ENCODE data around the gene TSPAN10. TPM values are rescaled to one million over a fixed set of nuclear protein-coding genes. Genes with fewer than 3 reads are reported as not detected.
A peak's percentile ranks its signal among the peaks of the same experiment; 100 is the strongest.

Gene TSPAN10
- total and polyA plus RNA-seq, 2 experiments from 2014 or later, result 2.6 to 4.7 TPM

GRCh38 chr17:81644496-81644895 lies 7.5 kb downstream of the TSPAN10 start:
- no peak overlapping the region for H3K9ac ChIP-seq
- H3K27me3 ChIP-seq (replicated peaks; ENCODE audit: insufficient read depth), result peaks cover 15% of the 10 kb centered on the region; the same call in 1 of the 2 replicates
- H4K20me1 ChIP-seq (ENCODE audit: insufficient read depth), result no peaks in the 10 kb centered on the region
- no peaks in the 10 kb centered on the region for H3K9me2 ChIP-seq (ENCODE audit: insufficient read depth)
- TF ChIP-seq EZH2 (IDR thresholded peaks at IDR 0.05; ENCODE audit: insufficient read depth, poor library complexity, severe bottlenecking), result no peak
- no peak for TF ChIP-seq EZH2phosphoT487 (IDR thresholded peaks at IDR 0.05; ENCODE audit: insufficient read depth, low read depth)
- 89 to 90% methylated on average over 15 of the region's 15 CpGs for WGBS, 2 experiments (ENCODE audit: low coverage in 1 of 2, low lambda C conversion rate in 2 of 2, missing lambda C conversion rate in 2 of 2)
- no peak overlapping the region for H3K4me2 ChIP-seq (ENCODE audit: unreplicated experiment)
- no peak overlapping the region for H3K4me3 ChIP-seq
- H3K79me2 ChIP-seq (ENCODE audit: insufficient read depth), result no peaks in the 10 kb centered on the region
- in situ Hi-C loops (cut with MboI), result no loop called here
- no peak overlapping the region for H3K27ac ChIP-seq
- H3K9me3 ChIP-seq (ENCODE audit: low read depth), result no peaks in the 10 kb centered on the region
- DNase-seq, result no peak
- no peaks in the 10 kb centered on the region for H3K36me3 ChIP-seq (ENCODE audit: low read depth)
- H2AFZ ChIP-seq, result no peak overlapping the region
- H3F3A ChIP-seq (ENCODE audit: insufficient read depth), result no peaks in the 10 kb centered on the region
- peaks cover 12% of the 10 kb centered on the region for H3K4me1 ChIP-seq (ENCODE audit: insufficient read depth)

DNA sequence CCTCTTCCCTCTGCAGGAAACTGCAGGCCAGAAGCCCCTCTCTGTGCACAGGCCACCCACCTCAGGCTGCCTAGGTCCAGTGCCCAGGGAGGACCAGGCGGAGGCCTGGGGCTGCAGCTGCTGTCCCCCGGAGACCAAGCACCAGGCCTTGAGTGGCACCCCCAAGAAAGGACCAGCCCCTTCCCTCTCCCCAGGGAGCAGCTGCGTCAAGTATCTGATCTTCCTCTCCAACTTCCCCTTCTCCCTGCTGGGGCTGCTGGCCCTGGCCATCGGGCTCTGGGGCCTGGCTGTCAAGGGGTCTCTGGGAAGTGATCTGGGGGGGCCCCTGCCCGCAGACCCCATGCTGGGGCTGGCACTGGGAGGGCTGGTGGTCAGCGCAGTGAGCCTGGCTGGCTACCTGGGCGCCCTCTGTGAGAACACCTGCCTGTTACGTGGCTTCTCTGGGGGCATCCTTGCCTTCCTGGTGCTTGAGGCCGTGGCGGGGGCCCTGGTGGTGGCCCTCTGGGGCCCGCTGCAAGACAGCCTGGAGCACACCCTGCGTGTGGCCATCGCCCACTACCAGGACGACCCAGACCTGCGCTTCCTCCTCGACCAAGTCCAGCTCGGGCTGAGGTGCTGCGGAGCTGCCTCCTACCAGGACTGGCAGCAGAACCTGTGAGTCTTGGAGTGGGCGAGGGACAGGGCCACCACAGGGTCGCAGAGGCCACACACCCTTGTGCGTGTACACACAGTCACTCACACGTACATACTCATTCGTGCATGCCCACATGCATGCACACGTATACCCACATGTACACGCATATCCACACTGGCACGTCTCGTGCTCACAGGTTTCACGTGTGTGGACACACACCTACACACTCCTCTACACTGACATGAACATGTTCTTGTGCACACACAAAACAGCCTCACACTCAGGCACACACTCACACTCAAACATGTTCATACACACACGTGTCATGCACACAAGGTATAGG lies 8.3 kb downstream of the TSPAN10 start:
- Histone ChIP-seq H3F3A (ENCODE audit: insufficient read depth) (no peaks in the 10 kb centered on the region), H2AFZ (no peak overlapping the region), H3K4me3 (no peak overlapping the region), H3K36me3 (ENCODE audit: low read depth) (no peaks in the 10 kb centered on the region), H3K9me3 (ENCODE audit: low read depth) (no peaks in the 10 kb centered on the region), H3K9ac (no peak overlapping the region), H4K20me1 (ENCODE audit: insufficient read depth) (no peaks in the 10 kb centered on the region), H3K4me1 (ENCODE audit: insufficient read depth) (peaks cover 12% of the 10 kb centered on the region), H3K79me2 (ENCODE audit: insufficient read depth) (no peaks in the 10 kb centered on the region), H3K27me3 (replicated peaks; ENCODE audit: insufficient read depth) (peaks cover 15% of the 10 kb centered on the region; the same call in 1 of the 2 replicates), H3K4me2 (ENCODE audit: unreplicated experiment) (no peak overlapping the region), H3K27ac (no peak overlapping the region), H3K9me2 (ENCODE audit: insufficient read depth) (no peaks in the 10 kb centered on the region)
- in situ Hi-C loops (cut with MboI), result no loop called here
- no peak for DNase-seq
- TF ChIP-seq EZH2phosphoT487 (IDR thresholded peaks at IDR 0.05; ENCODE audit: insufficient read depth, low read depth), result no peak
- TF ChIP-seq EZH2 (IDR thresholded peaks at IDR 0.05; ENCODE audit: insufficient read depth, poor library complexity, severe bottlenecking), result no peak
- WGBS, 2 experiments (ENCODE audit: low coverage in 1 of 2, low lambda C conversion rate in 2 of 2, missing lambda C conversion rate in 2 of 2), result 84 to 88% methylated on average over 28 to 29 of the region's 29 CpGs

- no peak for DNase-seq
- WGBS, 2 experiments (ENCODE audit: low coverage in 1 of 2, low lambda C conversion rate in 2 of 2, missing lambda C conversion rate in 2 of 2), result 45 to 55% methylated on average over 12 of the region's 12 CpGs
- peaks cover 15% of the 10 kb centered on the region; the same call in 1 of the 2 replicates for H3K27me3 ChIP-seq (replicated peaks; ENCODE audit: insufficient read depth)
- no peak overlapping the region for H3K4me2 ChIP-seq (ENCODE audit: unreplicated experiment)
- H3K9me2 ChIP-seq (ENCODE audit: insufficient read depth), result no peaks in the 10 kb centered on the region
- H3K27ac ChIP-seq, result no peak overlapping the region
- no peaks in the 10 kb centered on the region for H3K79me2 ChIP-seq (ENCODE audit: insufficient read depth)
- no peaks in the 10 kb centered on the region for H4K20me1 ChIP-seq (ENCODE audit: insufficient read depth)
- H3K9me3 ChIP-seq (ENCODE audit: low read depth), result no peaks in the 10 kb centered on the region
- no peak for TF ChIP-seq EZH2phosphoT487 (IDR thresholded peaks at IDR 0.05; ENCODE audit: insufficient read depth, low read depth)
- no peak for TF ChIP-seq EZH2 (IDR thresholded peaks at IDR 0.05; ENCODE audit: insufficient read depth, poor library complexity, severe bottlenecking)
- H3K36me3 ChIP-seq (ENCODE audit: low read depth), result no peaks in the 10 kb centered on the region
- no peaks in the 10 kb centered on the region for H3F3A ChIP-seq (ENCODE audit: insufficient read depth)
- in situ Hi-C loops (cut with MboI), result no loop called here
- no peak overlapping the region for H2AFZ ChIP-seq
- H3K4me3 ChIP-seq, result no peak overlapping the region
- peaks cover 9% of the 10 kb centered on the region for H3K4me1 ChIP-seq (ENCODE audit: insufficient read depth)
- no peak overlapping the region for H3K9ac ChIP-seq
Observed at GRCh38 chr17:81646869-81647600, 10.0 kb downstream of the TSPAN10 start.

DNA sequence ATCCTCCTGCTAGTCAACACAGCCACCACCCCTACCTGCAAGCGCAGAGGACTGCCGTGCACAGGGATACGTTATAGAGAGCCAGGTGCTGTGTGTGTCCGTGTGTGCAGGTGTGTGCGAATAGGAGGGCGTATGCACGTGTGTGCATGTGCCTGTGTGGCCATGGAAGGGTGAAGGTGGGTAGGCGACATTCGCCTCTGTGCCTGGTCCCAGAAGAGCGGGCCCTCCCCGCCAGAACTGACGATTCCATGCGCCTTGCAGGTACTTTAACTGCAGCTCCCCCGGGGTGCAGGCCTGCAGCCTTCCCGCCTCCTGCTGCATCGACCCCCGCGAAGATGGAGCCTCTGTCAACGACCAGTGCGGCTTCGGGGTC lies 10.6 kb downstream of the TSPAN10 start:
- Histone ChIP-seq H3K27ac (no peak overlapping the region), H3K4me1 (ENCODE audit: insufficient read depth) (peaks cover 3% of the 10 kb centered on the region; the same call in 1 of the 2 replicates), H3K79me2 (ENCODE audit: insufficient read depth) (no peaks in the 10 kb centered on the region), H3K4me2 (ENCODE audit: unreplicated experiment) (no peak overlapping the region), H3K9ac (no peak overlapping the region), H2AFZ (no peak overlapping the region), H3F3A (ENCODE audit: insufficient read depth) (no peaks in the 10 kb centered on the region), H3K9me2 (ENCODE audit: insufficient read depth) (no peaks in the 10 kb centered on the region), H3K4me3 (0 out of 2 replicates have a peak overlapping the region, but pooled peaks have one; percentile 37), H4K20me1 (ENCODE audit: insufficient read depth) (no peaks in the 10 kb centered on the region), H3K36me3 (ENCODE audit: low read depth) (no peaks in the 10 kb centered on the region), H3K27me3 (replicated peaks; ENCODE audit: insufficient read depth) (peaks cover 15% of the 10 kb centered on the region; the same call in 1 of the 2 replicates), H3K9me3 (ENCODE audit: low read depth) (no peaks in the 10 kb centered on the region)
- TF ChIP-seq EZH2phosphoT487 (IDR thresholded peaks at IDR 0.05; ENCODE audit: insufficient read depth, low read depth) (no peak), EZH2 (IDR thresholded peaks at IDR 0.05; ENCODE audit: insufficient read depth, poor library complexity, severe bottlenecking) (no peak)
- in situ Hi-C loops (cut with MboI), result no loop called here
- WGBS, 2 experiments (ENCODE audit: low coverage in 1 of 2, low lambda C conversion rate in 2 of 2, missing lambda C conversion rate in 2 of 2), result 20 to 23% methylated on average over 16 to 21 of the region's 21 CpGs
- no peak for DNase-seq

Data from GM23248 (cell line).